CD14-positive monocyte (primary cell): ENCODE measurements around the gene PATJ. TPM values are rescaled to one million over a fixed set of nuclear protein-coding genes. Genes with fewer than 3 reads are reported as not detected.

Experiments
- DNase-seq, 3 donors: peaks; one replicate each; pipeline ENCODE4 v3.0.0-alpha.2; 2011 to 2022
- H2AFZ ChIP-seq: 2 replicates; pipeline ENCODE4 v1.6.0; 2012; ENCODE audit warnings: mild to moderate bottlenecking, low read depth, low read length, inconsistent platforms; ENCODE audit not compliant: insufficient read depth, poor library complexity, severe bottlenecking
- H3K27ac ChIP-seq, 2 donors: 1 replicate in 1 of 2; 2 replicates in 1 of 2; pipeline ENCODE4 v1.5.1; 2012 to 2013; ENCODE audit warnings: low read length in 2 of 2, control low read depth in 1 of 2, inconsistent platforms in 1 of 2, low read depth in 1 of 2, mild to moderate bottlenecking in 1 of 2
- H3K27me3 ChIP-seq, 2 donors: one replicate each; pipeline versions ENCODE4 v1.6.0 to v1.6.1; 2011 to 2013; ENCODE audit warnings: low read length in 2 of 2; ENCODE audit not compliant: control insufficient read depth in 2 of 2, insufficient read depth in 2 of 2
- H3K36me3 ChIP-seq, 2 donors: replicated peaks in 1 of 2; 1 replicate in 1 of 2; 2 replicates in 1 of 2; pipeline versions ENCODE4 v1.5.1 to v1.6.1; 2012 to 2013; ENCODE audit warnings: low read length in 2 of 2, control low read depth in 1 of 2, inconsistent platforms in 1 of 2, mild to moderate bottlenecking in 1 of 2; ENCODE audit not compliant: insufficient read depth in 2 of 2, control insufficient read depth in 1 of 2
- H3K4me1 ChIP-seq, 2 donors: 1 replicate in 1 of 2; 2 replicates in 1 of 2; pipeline versions ENCODE4 v1.5.1 to v1.6.1; 2012 to 2013; ENCODE audit warnings: low read length in 2 of 2, control low read depth in 1 of 2, inconsistent platforms in 1 of 2, mild to moderate bottlenecking in 1 of 2, moderate library complexity in 1 of 2; ENCODE audit not compliant: insufficient read depth in 2 of 2, control insufficient read depth in 1 of 2
- H3K4me2 ChIP-seq: replicated peaks from 2 replicates; pipeline ENCODE3; 2012; ENCODE audit warnings: low read length, moderate library complexity, mild to moderate bottlenecking; ENCODE audit not compliant: poor library complexity, severe bottlenecking; ENCODE audit errors: extremely low read depth
- H3K4me3 ChIP-seq, 3 experiments: fragments of 200-600 bp in 1 of 3; sonication (generic) in 1 of 3; replicated peaks in 1 of 3; 1 replicate in 2 of 3; 2 replicates in 1 of 3; pipeline ENCODE4 v1.5.1; 2011 to 2013; ENCODE audit warnings: low read length in 3 of 3, mild to moderate bottlenecking in 3 of 3, control low read depth in 2 of 3, low read depth in 2 of 3, inconsistent platforms in 1 of 3, moderate library complexity in 1 of 3
- H3K79me2 ChIP-seq: 2 replicates; pipeline ENCODE4 v1.6.0; 2012; ENCODE audit warnings: mild to moderate bottlenecking, control low read depth, inconsistent platforms, low read length, moderate library complexity; ENCODE audit not compliant: insufficient read depth
- H3K9ac ChIP-seq: 2 replicates; pipeline ENCODE4 v1.6.0; 2017; ENCODE audit warnings: low read length, mild to moderate bottlenecking; ENCODE audit not compliant: insufficient read depth, poor library complexity, severe bottlenecking
- H3K9me3 ChIP-seq, 2 donors: replicated peaks in 1 of 2; 1 replicate in 1 of 2; 2 replicates in 1 of 2; pipeline versions ENCODE4 v1.5.1 to v1.6.1; 2012 to 2013; ENCODE audit warnings: low read length in 2 of 2, control low read depth in 1 of 2; ENCODE audit not compliant: control insufficient read depth in 1 of 2, insufficient read depth in 1 of 2
- H4K20me1 ChIP-seq: 2 replicates; pipeline ENCODE4 v1.6.0; 2012; ENCODE audit warnings: mild to moderate bottlenecking, low read length, control low read depth, moderate library complexity; ENCODE audit not compliant: insufficient read depth
- H3K27ac Mint-ChIP-seq, 7 donors: one replicate each; pipeline ENCODE4 v1.8.0; 2020; ENCODE audit warnings: mild to moderate bottlenecking in 7 of 7, mixed read lengths in 7 of 7, moderate library complexity in 6 of 7, inconsistent platforms in 2 of 7
- H3K27me3 Mint-ChIP-seq, 3 donors: one replicate each; pipeline ENCODE4 v1.8.0; 2021 to 2022; ENCODE audit warnings: low read depth in 3 of 3, mild to moderate bottlenecking in 3 of 3, mixed read lengths in 3 of 3, moderate library complexity in 3 of 3, inconsistent platforms in 1 of 3
- H3K36me3 Mint-ChIP-seq, 2 donors: one replicate each; pipeline ENCODE4 v1.8.0; 2020; ENCODE audit warnings: mixed read lengths in 2 of 2, inconsistent platforms in 1 of 2, mild to moderate bottlenecking in 1 of 2
- H3K4me1 Mint-ChIP-seq: one replicate; pipeline ENCODE4 v1.8.0; 2020; ENCODE audit warnings: mild to moderate bottlenecking, mixed read lengths
- H3K4me3 Mint-ChIP-seq, 2 donors: one replicate each; pipeline ENCODE4 v1.8.0; 2020; ENCODE audit warnings: mild to moderate bottlenecking in 2 of 2, mixed read lengths in 2 of 2, moderate library complexity in 1 of 2
- H3K9me3 Mint-ChIP-seq, 7 donors: one replicate each; pipeline ENCODE4 v1.8.0; 2020 to 2022; ENCODE audit warnings: mixed read lengths in 7 of 7, mild to moderate bottlenecking in 6 of 7, moderate library complexity in 6 of 7, inconsistent platforms in 2 of 7
- WGBS: methylation state at CpG from one replicate; pipeline ENCODE4 v1.1.5; 2013; ENCODE audit warnings: missing lambda C conversion rate; ENCODE audit not compliant: insufficient coverage; 5-methylcytosine and 5-hydroxymethylcytosine counted together
- intact Hi-C, 2 donors: fragments of 100-400 bp; cut with micrococcal nuclease; formaldehyde crosslinking; loops; one replicate each; pipeline versions ENCODE4 v1.15.0 to v1.15.1; 2023
- polyA plus RNA-seq, 3 donors: library from polyadenylated mRNA; depleted of rRNA in 1 of 3; unstranded in 2 of 3; stranded (reverse) in 1 of 3; fragments of 300-500 nt in 2 of 3; fragments of >200 nt in 1 of 3; fragmentation: Illumina TruSeq in 2 of 3; gene quantifications; 1 replicate in 2 of 3; 2 replicates in 1 of 3; pipeline ENCODE4 v1.2.3, GENCODE V29; 2012 to 2021
- TF ChIP-seq, protein P1 (sequence below): fragments of 200-600 bp; IDR thresholded peaks from one replicate; pipeline ENCODE4 v1.8.0; 2022; ENCODE audit warnings: antibody characterized with exemption, mild to moderate bottlenecking

The PATJ gene
- polyA plus RNA-seq, 3 donors, result 0.01 to 0.23 TPM; not detected in 1

DNA sequence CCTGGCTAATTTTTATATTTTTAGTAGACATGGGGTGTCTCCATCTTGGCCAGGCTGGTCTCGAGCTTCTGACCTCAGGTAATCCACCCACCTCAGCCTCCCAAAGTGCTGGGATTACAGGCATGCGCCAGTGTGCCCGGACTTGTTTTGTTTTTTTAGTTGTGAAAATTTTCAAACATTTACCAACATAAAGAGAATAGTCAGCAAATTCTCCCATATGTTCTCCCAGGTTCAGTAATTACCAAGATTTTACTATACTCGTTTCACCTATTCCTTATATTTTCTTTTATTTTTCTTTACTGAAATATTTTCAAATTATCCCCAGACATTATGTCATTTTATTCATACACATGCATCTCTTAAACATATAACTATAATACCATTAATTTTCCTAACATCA lies 234.3 kb downstream of the PATJ start:
- DNase-seq, result no peak
- intact Hi-C loops, result no loop called here
- Histone ChIP-seq H2AFZ (no peak overlapping the region), H3K36me3 (no peaks in the 10 kb centered on the region), H3K9ac (no peak overlapping the region), H4K20me1 (no peaks in the 10 kb centered on the region), H3K4me2 (no peak overlapping the region), H3K4me3 (no peak overlapping the region), H3K79me2 (no peaks in the 10 kb centered on the region), H3K27me3 (no peaks in the 10 kb centered on the region), H3K9me3 (no peaks in the 10 kb centered on the region), H3K27ac (no peak overlapping the region), H3K4me1 (no peaks in the 10 kb centered on the region)
- WGBS, result no CpG with 5 or more reads among the region's 4 CpGs
- no peaks in the 10 kb centered on the region for H3K9me3 Mint-ChIP-seq
- peaks cover 0 to 4% (median 1%) of the 10 kb centered on the region in 3 donors for H3K27me3 Mint-ChIP-seq
- no peaks in the 10 kb centered on the region for H3K36me3 Mint-ChIP-seq
- H3K27ac Mint-ChIP-seq, result no peak overlapping the region
- H3K4me3 Mint-ChIP-seq, result no peak overlapping the region
- TF ChIP-seq, protein P1, sequence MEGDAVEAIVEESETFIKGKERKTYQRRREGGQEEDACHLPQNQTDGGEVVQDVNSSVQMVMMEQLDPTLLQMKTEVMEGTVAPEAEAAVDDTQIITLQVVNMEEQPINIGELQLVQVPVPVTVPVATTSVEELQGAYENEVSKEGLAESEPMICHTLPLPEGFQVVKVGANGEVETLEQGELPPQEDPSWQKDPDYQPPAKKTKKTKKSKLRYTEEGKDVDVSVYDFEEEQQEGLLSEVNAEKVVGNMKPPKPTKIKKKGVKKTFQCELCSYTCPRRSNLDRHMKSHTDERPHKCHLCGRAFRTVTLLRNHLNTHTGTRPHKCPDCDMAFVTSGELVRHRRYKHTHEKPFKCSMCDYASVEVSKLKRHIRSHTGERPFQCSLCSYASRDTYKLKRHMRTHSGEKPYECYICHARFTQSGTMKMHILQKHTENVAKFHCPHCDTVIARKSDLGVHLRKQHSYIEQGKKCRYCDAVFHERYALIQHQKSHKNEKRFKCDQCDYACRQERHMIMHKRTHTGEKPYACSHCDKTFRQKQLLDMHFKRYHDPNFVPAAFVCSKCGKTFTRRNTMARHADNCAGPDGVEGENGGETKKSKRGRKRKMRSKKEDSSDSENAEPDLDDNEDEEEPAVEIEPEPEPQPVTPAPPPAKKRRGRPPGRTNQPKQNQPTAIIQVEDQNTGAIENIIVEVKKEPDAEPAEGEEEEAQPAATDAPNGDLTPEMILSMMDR, result no peak
- H3K4me1 Mint-ChIP-seq, result no peaks in the 10 kb centered on the region

DNA sequence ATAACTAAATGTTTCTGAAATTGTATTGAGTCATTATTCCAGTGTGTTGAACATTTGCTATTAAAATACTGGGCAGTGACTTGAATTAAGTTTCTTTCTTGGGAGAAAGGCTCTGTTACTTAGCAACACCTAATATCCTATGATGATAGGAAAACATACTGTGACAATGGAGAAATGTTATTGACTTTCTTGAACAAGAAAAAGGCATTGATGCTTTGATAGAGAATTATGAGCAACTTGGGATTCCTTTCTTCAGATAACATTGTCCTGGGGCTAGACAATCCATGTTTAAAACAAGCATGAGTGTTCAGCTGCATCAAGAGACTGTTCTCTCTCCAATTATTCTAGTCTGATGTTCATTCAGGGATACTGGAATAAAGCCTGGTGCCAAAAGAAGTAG lies 236.5 kb downstream of the PATJ start:
- H3K27ac Mint-ChIP-seq, result no peak overlapping the region
- H3K36me3 ChIP-seq, result no peaks in the 10 kb centered on the region
- no peak for DNase-seq
- intact Hi-C loops, result no loop called here
- no peaks in the 10 kb centered on the region for H3K4me1 ChIP-seq
- H3K4me3 ChIP-seq, result no peak overlapping the region
- H3K4me1 Mint-ChIP-seq, result no peaks in the 10 kb centered on the region
- no peaks in the 10 kb centered on the region for H3K27me3 ChIP-seq
- TF ChIP-seq, protein P1, result no peak
- no peak overlapping the region for H2AFZ ChIP-seq
- H3K4me2 ChIP-seq, result no peak overlapping the region
- H3K79me2 ChIP-seq, result no peaks in the 10 kb centered on the region
- H3K4me3 Mint-ChIP-seq, result no peak overlapping the region
- H3K36me3 Mint-ChIP-seq, result no peaks in the 10 kb centered on the region
- H3K9me3 Mint-ChIP-seq, result no peaks in the 10 kb centered on the region
- H3K9ac ChIP-seq, result no peak overlapping the region
- H3K27me3 Mint-ChIP-seq, result peaks cover 0 to 4% (median 1%) of the 10 kb centered on the region in 3 donors
- no peaks in the 10 kb centered on the region for H4K20me1 ChIP-seq
- H3K27ac ChIP-seq, result no peak overlapping the region
- no peaks in the 10 kb centered on the region for H3K9me3 ChIP-seq
